Stimulated activated CD4-positive, alpha-beta T cell treated with anti-CD3 and anti-CD28 coated beads, Interleukin-12 subunit alpha, Interleukin-12 subunit beta, amount 100 ng/mL, for 48 hours (primary cell): ENCODE measurements around the gene GABARAPL1.
"Not testable (repeated sequence)": the region's sequence is repeated elsewhere in the genome, so short reads cannot be mapped to it uniquely, and the experiment has no call there.

Experiments
- DNase-seq, 3 donors: peaks; one replicate each; pipeline ENCODE4 v3.0.0-alpha.2; 2020; ENCODE audit warnings: low read depth in 2 of 3, low spot score in 1 of 3

GABARAPL1 gene

GRCh38 chr12:10196210-10196609, 16.5 kb upstream of the GABARAPL1 start:
- DNase-seq = no peak

GRCh38 chr12:10197879-10198278, 14.8 kb upstream of the GABARAPL1 start:
- DNase-seq = no peak

- not testable (repeated sequence) for DNase-seq
These were observed 8.2 kb upstream of the GABARAPL1 start for GRCh38 chr12:10204495-10204894.

- no peak for DNase-seq
These were observed 7.4 kb upstream of the GABARAPL1 start for GRCh38 chr12:10205220-10205807.

- no peak for DNase-seq
These were observed 5.5 kb upstream of the GABARAPL1 start for GRCh38 chr12:10207136-10207535.

GRCh38 chr12:10210225-10210624, 2.5 kb upstream of the GABARAPL1 start:
- DNase-seq = no peak

- DNase-seq = no peak
These were observed 1.4 kb upstream of the GABARAPL1 start for GRCh38 chr12:10211101-10211939.

- peak; percentile 77 to 78 (median 77) for DNase-seq
These were observed 538 bp upstream of the GABARAPL1 start for GRCh38 chr12:10211940-10212738.

- peak; percentile 46 to 61 (median 59) for DNase-seq
These were observed 775 bp downstream of the GABARAPL1 start for GRCh38 chr12:10213168-10214135.

- no peak for DNase-seq
These were observed 1.6 kb downstream of the GABARAPL1 start for GRCh38 chr12:10214136-10214894.

GRCh38 chr12:10214895-10215267, 2.2 kb downstream of the GABARAPL1 start:
- DNase-seq = no peak

- DNase-seq = no peak
These were observed 2.8 kb downstream of the GABARAPL1 start for GRCh38 chr12:10215436-10215835.

GRCh38 chr12:10215946-10216345, 3.3 kb downstream of the GABARAPL1 start:
- not testable (repeated sequence) for DNase-seq

- DNase-seq = no peak
These were observed 5.3 kb downstream of the GABARAPL1 start for GRCh38 chr12:10218021-10218420.

GRCh38 chr12:10220398-10221077, 7.9 kb downstream of the GABARAPL1 start:
- DNase-seq = no peak

- DNase-seq = no peak
These were observed 9.2 kb downstream of the GABARAPL1 start for GRCh38 chr12:10221846-10222245.

- DNase-seq = no peak
These were observed 10.5 kb downstream of the GABARAPL1 start for GRCh38 chr12:10223208-10223607.

GRCh38 chr12:10225426-10225825, 12.7 kb downstream of the GABARAPL1 start:
- DNase-seq = not testable (repeated sequence)

- no peak for DNase-seq
These were observed 13.4 kb downstream of the GABARAPL1 start for GRCh38 chr12:10226086-10226485.
